LNCAP (cell line): ENCODE measurements around the gene SPATA20.

ENCODE experiments used
- CTCF ChIP-seq: fragments of 450-650 bp; IDR thresholded peaks from 2 replicates; pipeline ENCODE4 v1.5.1; 2017; ENCODE audit warnings: mild to moderate bottlenecking

Gene SPATA20

DNA sequence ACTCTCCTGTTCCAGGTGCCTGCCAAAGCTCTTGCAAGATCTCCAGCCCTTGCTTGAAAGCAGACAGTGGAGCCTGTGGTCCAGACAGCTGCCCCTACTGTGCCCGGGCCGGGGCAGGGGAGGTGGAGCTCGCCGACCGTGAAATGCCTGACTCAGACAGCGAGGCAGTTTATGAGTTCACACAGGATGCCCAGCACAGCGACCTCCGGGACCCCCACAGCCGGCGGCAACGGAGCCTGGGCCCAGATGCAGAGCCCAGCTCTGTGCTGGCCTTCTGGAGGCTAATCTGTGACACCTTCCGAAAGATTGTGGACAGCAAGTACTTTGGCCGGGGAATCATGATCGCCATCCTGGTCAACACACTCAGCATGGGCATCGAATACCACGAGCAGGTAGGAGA, 31.2 kb downstream of the SPATA20 start:
- TF ChIP-seq CTCF = no peak

GRCh38 chr17:50579399-50579798, 32.4 kb downstream of the SPATA20 start:
- TF ChIP-seq CTCF = no peak

- TF ChIP-seq CTCF = no peak
Observed at GRCh38 chr17:50580646-50581045, 33.7 kb downstream of the SPATA20 start.

DNA sequence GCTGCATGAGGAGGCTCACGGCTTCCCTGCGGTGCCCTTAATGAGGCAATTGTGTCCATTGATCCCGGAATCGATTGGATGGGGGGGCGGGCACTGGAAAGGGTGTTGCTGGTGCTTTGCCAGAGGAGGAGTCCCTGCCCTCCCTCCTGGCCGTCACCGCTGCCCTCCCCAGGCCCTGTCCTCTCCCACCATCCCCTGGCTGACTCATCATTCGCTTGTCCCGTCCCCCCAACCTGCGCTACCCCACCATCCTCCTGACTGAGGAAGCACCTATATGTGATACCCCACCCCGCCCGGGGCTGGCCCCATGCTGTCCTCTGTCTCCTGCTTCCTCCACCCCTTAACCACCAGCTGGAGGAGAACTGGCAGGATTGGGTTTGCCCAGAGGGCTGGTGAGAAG, 34.3 kb downstream of the SPATA20 start:
- no peak for TF ChIP-seq CTCF

DNA sequence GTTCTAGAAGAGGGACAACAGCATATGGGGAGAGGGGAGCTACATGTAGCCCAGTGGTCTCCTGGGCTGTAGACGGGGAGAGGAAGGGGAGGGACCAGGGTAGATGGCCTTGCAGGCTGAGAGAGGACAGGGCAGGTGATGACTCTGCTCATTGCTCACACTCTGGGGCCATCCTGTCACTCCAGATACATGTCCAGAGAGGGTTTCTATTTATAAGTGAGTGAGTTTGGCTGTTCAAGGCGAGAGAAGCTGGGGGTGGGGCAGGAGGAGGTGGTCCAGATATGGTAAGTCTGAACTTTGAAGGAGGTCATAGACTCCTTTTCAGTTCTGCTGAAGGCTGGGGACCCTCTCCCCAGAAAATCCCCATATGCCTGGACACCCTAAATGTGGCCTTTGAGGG, 35.8 kb downstream of the SPATA20 start:
- no peak for TF ChIP-seq CTCF

GRCh38 chr17:50583641-50584040, 36.7 kb downstream of the SPATA20 start:
- TF ChIP-seq CTCF = no peak

DNA sequence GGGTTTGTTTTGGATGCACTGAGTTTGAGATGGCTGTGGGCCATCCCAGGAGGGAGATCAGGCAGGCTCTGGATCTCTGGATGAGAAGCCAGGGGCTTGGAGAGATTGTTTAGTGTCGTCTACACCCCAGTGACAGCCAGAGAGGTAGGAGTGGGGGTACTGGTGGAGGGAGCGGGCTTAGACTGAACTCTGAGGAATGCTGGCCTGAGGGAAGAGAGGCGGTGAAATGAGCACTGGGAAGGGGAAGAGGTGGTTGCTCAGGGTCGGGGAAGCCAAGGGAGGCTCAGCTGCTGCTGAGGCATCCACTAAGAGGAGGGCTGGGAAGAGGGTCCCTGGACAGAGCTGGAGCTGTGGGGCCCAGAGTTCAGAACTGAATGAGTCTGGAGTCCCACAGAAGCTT, 37.1 kb downstream of the SPATA20 start:
- TF ChIP-seq CTCF = no peak

GRCh38 chr17:50584749-50585148, 37.8 kb downstream of the SPATA20 start:
- TF ChIP-seq CTCF = no peak
